Heart left ventricle (tissue), 13 donors: ENCODE measurements around the gene AMER3.

Experiments used
- POLR2A ChIP-seq, 2 donors: fragments of 450-650 bp; IDR thresholded peaks; one replicate each; pipeline ENCODE4 v1.6.1; 2017; ENCODE audit warnings: antibody characterized with exemption in 2 of 2, mild to moderate bottlenecking in 2 of 2, moderate library complexity in 2 of 2
- TF ChIP-seq, protein P1 (sequence below), 12 donors: fragments of 200-600 bp; sonication (generic) in 4 of 12; IDR thresholded peaks; one replicate each; pipeline versions ENCODE4 v1.5.0 to v1.8.0; 2018 to 2022; ENCODE audit warnings: antibody characterized with exemption in 12 of 12, mild to moderate bottlenecking in 5 of 12
- donor health status: ischemic (EF 13 %, LVEDD 7.1; RV severe dilation, severe dysfunction).
- donor health status: DM: no; HTN: yes; CAD: no.
- donor health status: DM: no; HTN: no; CAD: no.
- donor health status: ischemic (EF 25% LVEDD 6.9; RV normal size, moderate dysfunction).
- donor health status: ischemic (EF 25% LVEDD 5.7; RV mildly dilated, moderate dysfunction).
- donor health status: ischemic (EF 35%, LVEDD 5.7; RV mildly dilated, moderate dysfunction).
- donor health status: nonischemic (EF 11% LVEDD 7.7; RV severe dilation, severe dysfunction).
- donor health status: DM: yes; HTN: yes; CAD: no.
- donor health status: PGD.
- donor health status: ischemic (EF 29% LVEDD 5.4; RV normal size, mild dysfunction).
- donor health status: nonischemic (EF 23%, LVEDD 6.1; RV moderate dilation, normal function).

DNA sequence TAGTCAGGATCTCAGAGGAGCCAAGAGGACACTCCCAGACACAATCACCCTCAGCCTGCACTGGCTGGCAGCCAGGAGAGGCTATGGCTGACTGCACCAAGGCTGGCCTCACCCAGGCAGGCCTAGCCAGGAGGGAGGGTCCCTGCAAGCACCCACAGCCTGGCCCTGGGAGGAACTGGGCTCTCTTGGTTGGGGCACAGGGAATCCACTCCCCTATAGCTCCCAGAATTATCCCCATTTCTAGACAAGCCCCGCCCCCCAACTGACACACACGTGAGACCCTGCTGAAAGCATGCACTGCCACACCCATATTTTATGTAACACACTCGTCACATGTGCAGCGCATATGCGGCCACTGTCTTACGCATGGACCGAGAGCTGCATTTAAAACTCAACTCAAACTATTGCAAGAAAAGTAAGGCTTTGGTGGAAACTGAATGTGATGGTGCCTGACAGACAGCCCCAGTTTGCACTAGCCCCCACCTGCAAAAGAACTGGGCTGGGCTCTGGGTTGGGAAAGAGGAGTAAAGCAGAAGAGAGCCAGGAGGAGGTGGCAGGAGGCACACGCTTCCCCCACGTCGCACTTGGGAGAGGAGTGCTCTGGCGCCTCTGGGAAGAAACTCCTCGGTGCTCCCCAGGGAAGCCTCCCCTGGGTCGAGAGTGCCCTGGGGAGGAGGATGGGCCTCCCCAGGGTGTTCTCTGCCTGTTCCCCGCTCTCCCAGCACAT, 52.5 kb downstream of the AMER3 start:
- TF ChIP-seq, protein P1, sequence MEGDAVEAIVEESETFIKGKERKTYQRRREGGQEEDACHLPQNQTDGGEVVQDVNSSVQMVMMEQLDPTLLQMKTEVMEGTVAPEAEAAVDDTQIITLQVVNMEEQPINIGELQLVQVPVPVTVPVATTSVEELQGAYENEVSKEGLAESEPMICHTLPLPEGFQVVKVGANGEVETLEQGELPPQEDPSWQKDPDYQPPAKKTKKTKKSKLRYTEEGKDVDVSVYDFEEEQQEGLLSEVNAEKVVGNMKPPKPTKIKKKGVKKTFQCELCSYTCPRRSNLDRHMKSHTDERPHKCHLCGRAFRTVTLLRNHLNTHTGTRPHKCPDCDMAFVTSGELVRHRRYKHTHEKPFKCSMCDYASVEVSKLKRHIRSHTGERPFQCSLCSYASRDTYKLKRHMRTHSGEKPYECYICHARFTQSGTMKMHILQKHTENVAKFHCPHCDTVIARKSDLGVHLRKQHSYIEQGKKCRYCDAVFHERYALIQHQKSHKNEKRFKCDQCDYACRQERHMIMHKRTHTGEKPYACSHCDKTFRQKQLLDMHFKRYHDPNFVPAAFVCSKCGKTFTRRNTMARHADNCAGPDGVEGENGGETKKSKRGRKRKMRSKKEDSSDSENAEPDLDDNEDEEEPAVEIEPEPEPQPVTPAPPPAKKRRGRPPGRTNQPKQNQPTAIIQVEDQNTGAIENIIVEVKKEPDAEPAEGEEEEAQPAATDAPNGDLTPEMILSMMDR (IDR thresholded peaks at IDR 0.05), result no peak
- no peak for TF ChIP-seq POLR2A (IDR thresholded peaks at IDR 0.05)
